Globus pallidus (tissue), 1 donor: ENCODE measurements around the gene NAV2.
"Not testable (repeated sequence)": the region's sequence is repeated elsewhere in the genome, so short reads cannot be mapped to it uniquely, and the experiment has no call there.

Source experiments
- DNase-seq: peaks from one replicate; pipeline ENCODE4 v3.0.0-alpha.2; 2015; ENCODE audit warnings: low spot score

NAV2 gene

GRCh38 chr11:19868281-19868821 is 155.7 kb downstream of the NAV2 start:
- DNase-seq: no peak

DNA sequence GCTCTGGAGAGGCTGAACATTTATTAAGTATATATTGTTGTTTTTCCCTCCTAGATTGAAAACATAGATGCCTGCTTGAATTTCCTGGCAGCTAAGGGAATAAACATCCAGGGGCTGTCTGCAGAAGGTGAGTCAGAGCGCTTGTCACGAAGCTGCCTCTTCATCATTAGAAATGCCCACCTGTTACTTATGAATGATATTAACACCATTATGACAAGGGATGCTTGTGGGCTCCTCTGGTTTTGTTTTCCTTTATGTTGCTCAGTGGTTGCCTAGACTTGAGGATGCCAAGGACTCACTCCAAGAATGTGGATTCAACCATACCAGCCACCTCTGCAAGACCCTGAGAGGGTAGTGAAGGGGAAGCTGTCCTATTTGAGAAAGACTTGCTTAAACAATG is 156.2 kb downstream of the NAV2 start:
- no peak for DNase-seq

DNA sequence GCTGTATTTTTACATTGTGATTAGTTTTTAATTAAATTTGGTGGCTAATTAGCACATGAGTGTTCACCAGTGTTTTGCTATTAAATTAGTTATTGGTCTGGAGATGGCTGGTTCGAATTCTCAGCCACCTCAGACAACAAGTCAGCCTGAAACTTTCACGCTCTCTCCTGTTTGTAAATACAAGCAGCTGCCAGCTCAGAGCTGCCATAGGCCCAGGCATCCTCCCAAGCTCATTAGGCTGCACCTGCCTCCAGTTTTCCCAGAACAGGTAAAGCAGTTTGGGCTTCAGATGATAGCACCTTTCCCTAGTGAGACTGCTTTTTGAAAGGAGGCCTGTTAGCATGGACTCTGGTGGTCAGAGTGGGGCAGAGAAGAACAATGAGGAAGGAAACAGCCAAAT is 156.8 kb downstream of the NAV2 start:
- DNase-seq: no peak

- no peak for DNase-seq
These were observed 157.4 kb downstream of the NAV2 start for GRCh38 chr11:19869946-19870589.

GRCh38 chr11:19871531-19871930 is 158.9 kb downstream of the NAV2 start:
- no peak for DNase-seq

GRCh38 chr11:19872512-19873145 is 160.0 kb downstream of the NAV2 start:
- no peak for DNase-seq

- DNase-seq: no peak
These were observed 161.1 kb downstream of the NAV2 start for GRCh38 chr11:19873730-19874129.

DNA sequence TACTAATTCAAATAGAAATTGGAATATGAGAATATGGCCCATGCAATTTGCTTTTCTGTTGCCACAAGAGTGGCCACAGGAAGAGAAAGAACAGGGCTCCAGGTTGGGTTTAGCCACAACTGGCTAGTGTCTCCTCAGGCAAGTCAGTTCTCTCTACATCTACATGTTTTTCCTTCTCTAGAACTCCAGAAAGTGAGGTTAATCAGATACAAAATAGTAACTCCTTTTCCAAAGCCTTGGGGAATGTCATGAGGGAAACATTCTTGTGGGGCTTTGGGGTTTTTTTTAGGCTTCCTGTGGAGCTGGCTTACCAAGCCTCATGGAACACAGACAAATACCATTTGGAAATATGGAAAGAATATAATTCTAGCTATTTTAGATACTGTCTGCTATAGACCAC is 161.6 kb downstream of the NAV2 start:
- DNase-seq: no peak

GRCh38 chr11:19876750-19877149 is 164.1 kb downstream of the NAV2 start:
- DNase-seq: no peak

DNA sequence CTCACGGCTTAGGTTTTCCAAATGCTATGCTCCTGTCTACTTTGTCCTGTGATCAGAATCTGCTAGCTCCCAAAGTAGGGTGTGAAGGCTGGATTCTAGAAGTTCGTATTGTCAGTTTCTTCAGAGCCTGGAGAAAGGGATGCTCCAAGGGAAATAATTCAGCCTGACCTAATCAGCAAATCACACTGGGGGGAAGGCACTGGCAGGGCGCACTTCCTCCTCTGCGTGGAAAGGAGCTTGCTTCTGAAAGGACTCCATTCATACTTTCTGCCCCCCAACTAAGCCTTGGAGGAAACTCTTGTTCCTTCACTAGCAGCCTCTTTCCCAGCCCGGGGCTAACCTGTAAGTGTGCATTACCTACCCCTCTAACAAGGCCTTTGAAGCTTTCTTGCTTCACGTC is 165.9 kb downstream of the NAV2 start:
- DNase-seq: no peak

- DNase-seq: peak; percentile 48
These were observed 166.9 kb downstream of the NAV2 start for GRCh38 chr11:19879307-19880087.

GRCh38 chr11:19880088-19880345 is 167.4 kb downstream of the NAV2 start:
- DNase-seq: no peak

DNA sequence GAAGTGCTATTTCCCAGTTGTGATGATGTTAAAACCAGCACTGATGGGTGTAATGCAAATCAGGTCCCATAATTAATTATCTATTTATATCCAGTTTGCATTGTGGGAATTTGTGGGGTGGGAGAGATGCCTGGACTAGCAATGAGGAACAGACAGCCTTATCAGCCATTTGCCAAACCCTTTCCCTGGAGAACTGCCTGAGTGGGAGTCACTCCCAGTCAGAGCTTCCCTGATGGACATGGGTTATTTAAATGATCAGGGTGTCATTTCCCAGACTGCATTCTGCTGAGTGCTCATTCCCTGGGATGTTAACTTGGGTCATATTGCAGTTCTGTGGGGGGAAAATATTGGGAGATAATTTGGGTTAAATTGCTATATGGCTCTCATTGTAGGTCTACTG is 168.5 kb downstream of the NAV2 start:
- DNase-seq: no peak

DNA sequence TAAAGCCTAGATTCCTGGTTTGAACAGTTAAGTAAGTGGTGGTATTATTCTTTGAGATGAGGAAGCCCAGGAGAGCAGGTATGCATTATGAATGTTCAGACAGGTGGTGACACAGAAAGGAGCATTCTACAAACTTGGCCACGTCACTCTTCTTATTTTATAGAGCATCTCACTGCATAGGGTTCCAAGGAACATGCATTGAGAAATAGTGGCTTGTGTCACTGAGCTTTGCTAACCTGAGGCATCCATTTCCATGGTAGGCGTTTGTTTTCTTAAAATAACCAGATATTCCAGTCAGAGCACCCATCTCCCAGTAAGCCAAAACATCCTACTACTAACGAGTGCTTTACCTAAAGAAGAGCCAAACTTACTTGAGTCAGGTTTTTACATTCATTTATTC is 169.7 kb downstream of the NAV2 start:
- DNase-seq: no peak

- DNase-seq: no peak
These were observed 173.9 kb downstream of the NAV2 start for GRCh38 chr11:19886498-19886897.

GRCh38 chr11:19887842-19888241 is 175.2 kb downstream of the NAV2 start:
- DNase-seq: no peak

DNA sequence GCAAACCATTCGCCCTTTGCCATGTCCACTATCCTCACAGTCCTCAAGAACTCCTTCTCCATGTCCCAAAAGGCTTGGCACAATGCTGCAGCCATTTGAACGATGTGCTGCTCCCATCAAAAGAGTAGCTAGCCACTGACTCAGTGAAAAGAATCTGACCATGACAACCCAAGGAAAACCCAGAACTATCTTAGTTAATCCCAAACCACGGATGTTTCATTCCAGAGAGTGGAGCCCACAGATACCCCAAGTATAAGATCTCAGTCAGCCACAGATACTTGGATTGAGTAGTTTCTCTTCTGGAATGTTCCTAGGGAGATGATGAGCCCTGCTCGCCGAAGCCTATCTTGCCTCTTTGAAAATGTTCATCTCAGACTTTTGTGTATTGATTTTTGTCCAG is 176.9 kb downstream of the NAV2 start:
- DNase-seq: no peak

DNA sequence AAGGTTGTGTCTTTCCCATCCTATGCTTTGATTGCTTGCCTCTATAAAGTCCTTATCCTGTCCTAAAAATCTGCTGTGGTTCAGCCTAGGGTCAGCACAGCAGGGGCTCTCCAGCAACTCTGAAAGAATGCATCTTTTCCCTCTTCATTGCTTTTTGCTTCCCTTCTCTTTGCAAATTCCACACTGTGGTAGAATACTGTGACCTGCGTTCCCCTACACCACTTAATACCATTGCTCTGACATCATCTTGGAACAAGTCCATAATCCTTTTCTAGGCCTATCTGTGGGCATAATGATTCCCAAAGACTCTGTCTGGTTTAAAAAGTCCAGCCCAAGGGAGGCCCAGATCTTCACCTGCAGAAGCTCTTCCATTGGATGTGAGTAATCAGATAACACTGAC is 177.7 kb downstream of the NAV2 start:
- DNase-seq: no peak

DNA sequence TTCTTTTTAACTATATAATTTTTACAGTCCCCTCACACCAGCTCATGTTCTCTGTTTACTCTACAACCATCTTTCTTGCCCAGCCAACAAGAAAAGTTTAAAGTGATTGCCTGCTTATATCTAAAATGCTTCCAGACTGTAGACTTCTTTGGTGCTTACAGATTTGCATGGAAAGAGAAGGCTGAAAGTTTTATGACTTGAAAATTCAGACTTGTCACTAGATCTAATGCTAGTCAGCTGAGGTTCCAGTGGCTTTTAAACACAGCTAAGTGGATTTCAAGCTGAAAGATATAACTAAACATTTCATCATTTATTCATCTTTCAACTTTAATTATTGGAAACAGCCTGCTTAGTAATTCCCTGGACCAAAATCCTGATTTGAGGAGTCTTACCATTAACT is 178.4 kb downstream of the NAV2 start:
- no peak for DNase-seq

DNA sequence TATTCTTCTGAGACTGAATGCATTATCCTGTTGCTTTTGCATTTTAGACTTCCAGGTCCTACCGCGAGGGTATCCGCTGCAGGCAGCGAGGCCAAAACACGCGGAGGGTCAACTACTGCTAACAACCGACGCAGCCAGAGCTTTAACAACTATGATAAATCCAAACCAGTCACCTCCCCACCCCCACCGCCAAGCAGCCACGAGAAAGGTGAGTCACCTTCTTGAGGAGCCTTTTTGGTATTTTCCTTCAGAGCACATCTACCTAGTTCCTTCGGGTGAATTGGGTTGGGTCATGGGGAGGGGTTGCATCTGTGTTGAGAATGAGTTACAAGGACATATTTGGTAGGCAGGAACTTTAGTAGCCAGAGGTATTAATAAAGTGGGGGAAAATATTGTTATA is 179.8 kb downstream of the NAV2 start:
- no peak for DNase-seq

DNA sequence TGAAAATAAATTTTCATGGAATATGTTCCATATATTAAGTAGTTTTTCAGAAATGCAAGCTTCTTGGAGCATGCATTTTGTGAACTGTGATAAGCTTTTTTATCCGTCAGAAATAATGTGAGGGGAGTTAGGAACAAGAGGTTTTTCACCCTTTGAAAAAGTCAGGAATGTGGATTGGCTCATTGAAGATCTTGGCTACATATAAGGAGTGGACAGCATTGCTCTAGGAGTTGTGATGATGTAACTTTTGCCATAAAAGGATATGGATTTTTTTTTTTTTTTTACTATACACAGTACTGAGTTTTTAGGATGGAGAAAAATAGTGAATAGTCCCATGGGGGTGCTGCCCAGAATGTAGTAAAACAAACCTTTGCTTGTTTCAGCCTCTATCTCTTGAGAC is 180.2 kb downstream of the NAV2 start:
- DNase-seq: no peak

- no peak for DNase-seq
These were observed 181.8 kb downstream of the NAV2 start for GRCh38 chr11:19894404-19894803.

- not testable (repeated sequence) for DNase-seq
These were observed 182.4 kb downstream of the NAV2 start for GRCh38 chr11:19895037-19895436.
